Measurements from ENCODE around the gene PLXNB1.

- TF ChIP-seq, protein P1, sequence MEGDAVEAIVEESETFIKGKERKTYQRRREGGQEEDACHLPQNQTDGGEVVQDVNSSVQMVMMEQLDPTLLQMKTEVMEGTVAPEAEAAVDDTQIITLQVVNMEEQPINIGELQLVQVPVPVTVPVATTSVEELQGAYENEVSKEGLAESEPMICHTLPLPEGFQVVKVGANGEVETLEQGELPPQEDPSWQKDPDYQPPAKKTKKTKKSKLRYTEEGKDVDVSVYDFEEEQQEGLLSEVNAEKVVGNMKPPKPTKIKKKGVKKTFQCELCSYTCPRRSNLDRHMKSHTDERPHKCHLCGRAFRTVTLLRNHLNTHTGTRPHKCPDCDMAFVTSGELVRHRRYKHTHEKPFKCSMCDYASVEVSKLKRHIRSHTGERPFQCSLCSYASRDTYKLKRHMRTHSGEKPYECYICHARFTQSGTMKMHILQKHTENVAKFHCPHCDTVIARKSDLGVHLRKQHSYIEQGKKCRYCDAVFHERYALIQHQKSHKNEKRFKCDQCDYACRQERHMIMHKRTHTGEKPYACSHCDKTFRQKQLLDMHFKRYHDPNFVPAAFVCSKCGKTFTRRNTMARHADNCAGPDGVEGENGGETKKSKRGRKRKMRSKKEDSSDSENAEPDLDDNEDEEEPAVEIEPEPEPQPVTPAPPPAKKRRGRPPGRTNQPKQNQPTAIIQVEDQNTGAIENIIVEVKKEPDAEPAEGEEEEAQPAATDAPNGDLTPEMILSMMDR (conservative IDR thresholded peaks at IDR 0.05; ENCODE audit: low read depth, low read length), result no peak
- TF ChIP-seq EZH2 (IDR thresholded peaks at IDR 0.05; ENCODE audit: borderline replicate concordance, low read depth, low read length, poor library complexity, severe bottlenecking), result no peak
Measured at GRCh38 chr3:48420561-48420960, 9.3 kb downstream of the PLXNB1 start.
